Fibroblast of lung (primary cell): ENCODE data around the gene UBE2V1. TPM values are rescaled to one million over a fixed set of nuclear protein-coding genes. Genes with fewer than 3 reads are reported as not detected.

Source experiments
- DNase-seq, 2 donors: peaks; one replicate each; pipeline versions ENCODE4 v3.0.0 to v3.0.0-alpha.2; 2010; ENCODE audit warnings: low read depth in 2 of 2
- H2AFZ ChIP-seq: 2 replicates; pipeline ENCODE4 v1.5.1; 2012; ENCODE audit warnings: low read length, control low read depth, inconsistent platforms
- H3K27ac ChIP-seq: 2 replicates; pipeline ENCODE4 v1.5.1; 2011; ENCODE audit warnings: low read length, control low read depth; ENCODE audit not compliant: insufficient read depth
- H3K27me3 ChIP-seq: 2 replicates; pipeline ENCODE4 v1.5.1; 2011; ENCODE audit warnings: mild to moderate bottlenecking, low read length; ENCODE audit not compliant: control insufficient read depth, insufficient read depth
- H3K36me3 ChIP-seq: 2 replicates; pipeline ENCODE4 v1.5.1; 2011; ENCODE audit warnings: low read length; ENCODE audit not compliant: control insufficient read depth, insufficient read depth
- H3K4me1 ChIP-seq: 2 replicates; pipeline ENCODE4 v1.5.1; 2011; ENCODE audit warnings: low read length; ENCODE audit not compliant: control insufficient read depth, insufficient read depth; ENCODE audit errors: extremely low read depth
- H3K4me2 ChIP-seq: 2 replicates; pipeline ENCODE4 v1.5.1; 2011; ENCODE audit warnings: low read length, control low read depth; ENCODE audit not compliant: insufficient read depth; ENCODE audit errors: extremely low read depth
- H3K4me3 ChIP-seq, 4 experiments: fragments of 200-600 bp in 1 of 4; sonication (generic) in 1 of 4; replicated peaks in 1 of 4; 2 replicates each; pipeline ENCODE4 v1.5.1; 2011 to 2016; ENCODE audit warnings: low read length in 4 of 4, low read depth in 3 of 4, mild to moderate bottlenecking in 3 of 4, control low read depth in 2 of 4, inconsistent platforms in 1 of 4, mixed read lengths in 1 of 4; ENCODE audit not compliant: insufficient read depth in 1 of 4; ENCODE audit errors: control extremely low read depth in 1 of 4
- H3K79me2 ChIP-seq: 2 replicates; pipeline ENCODE4 v1.5.1; 2012; ENCODE audit warnings: mild to moderate bottlenecking, low read length, inconsistent platforms; ENCODE audit not compliant: control insufficient read depth, insufficient read depth
- H3K9ac ChIP-seq: 2 replicates; pipeline ENCODE4 v1.5.1; 2011; ENCODE audit warnings: mild to moderate bottlenecking, low read length, control low read depth; ENCODE audit not compliant: insufficient read depth
- H3K9me3 ChIP-seq: 2 replicates; pipeline ENCODE4 v1.5.1; 2012; ENCODE audit warnings: low read depth, low read length; ENCODE audit not compliant: control insufficient read depth, insufficient read depth
- H4K20me1 ChIP-seq: 2 replicates; pipeline ENCODE4 v1.5.1; 2011; ENCODE audit warnings: low read length; ENCODE audit not compliant: control insufficient read depth, insufficient read depth; ENCODE audit errors: extremely low read depth
- EZH2 ChIP-seq: IDR thresholded peaks from 2 replicates; pipeline ENCODE4 v1.5.1; 2012; ENCODE audit warnings: low read length, control low read depth, mild to moderate bottlenecking; ENCODE audit errors: missing control alignments
- polyA plus RNA-seq, 2 donors: library from polyadenylated mRNA; depleted of rRNA in 1 of 2; stranded (reverse) in 1 of 2; unstranded in 1 of 2; fragments of >200 nt; gene quantifications; 2 replicates each; pipeline ENCODE4 v1.2.1, GENCODE V29; 2011 to 2012; ENCODE audit warnings: missing spikeins in 1 of 2
- total RNA-seq: library from RNA; depleted of rRNA; stranded (reverse); fragments of >200 nt; gene quantifications from 2 replicates; pipeline ENCODE4 v1.2.1, GENCODE V29; 2014
- TF ChIP-seq, protein P1 (sequence below), 2 donors: IDR thresholded peaks in 1 of 2; conservative IDR thresholded peaks in 1 of 2; 1 replicate in 1 of 2; 2 replicates in 1 of 2; pipeline ENCODE4 v1.5.1; 2011 to 2012; ENCODE audit warnings: low read length in 2 of 2, control low read depth in 1 of 2, inconsistent platforms in 1 of 2, low read depth in 1 of 2, mild to moderate bottlenecking in 1 of 2

UBE2V1 gene
- total and polyA plus RNA-seq, 2 donors (not counting 1 experiment from before 2014, with no cell fraction given) = 31.7 to 193 TPM

- DNase-seq = no peak
- Histone ChIP-seq H3K4me2 (no peak overlapping the region), H3K9ac (no peak overlapping the region), H3K4me3 (no peak overlapping the region), H3K27ac (no peak overlapping the region), H3K9me3 (no peaks in the 10 kb centered on the region), H2AFZ (no peak overlapping the region), H3K27me3 (no peaks in the 10 kb centered on the region), H3K36me3 (peaks cover 4% of the 10 kb centered on the region), H3K4me1 (peaks cover 14% of the 10 kb centered on the region), H4K20me1 (no peaks in the 10 kb centered on the region), H3K79me2 (peaks cover 89% of the 10 kb centered on the region)
- no peak for TF ChIP-seq EZH2
- TF ChIP-seq, protein P1, sequence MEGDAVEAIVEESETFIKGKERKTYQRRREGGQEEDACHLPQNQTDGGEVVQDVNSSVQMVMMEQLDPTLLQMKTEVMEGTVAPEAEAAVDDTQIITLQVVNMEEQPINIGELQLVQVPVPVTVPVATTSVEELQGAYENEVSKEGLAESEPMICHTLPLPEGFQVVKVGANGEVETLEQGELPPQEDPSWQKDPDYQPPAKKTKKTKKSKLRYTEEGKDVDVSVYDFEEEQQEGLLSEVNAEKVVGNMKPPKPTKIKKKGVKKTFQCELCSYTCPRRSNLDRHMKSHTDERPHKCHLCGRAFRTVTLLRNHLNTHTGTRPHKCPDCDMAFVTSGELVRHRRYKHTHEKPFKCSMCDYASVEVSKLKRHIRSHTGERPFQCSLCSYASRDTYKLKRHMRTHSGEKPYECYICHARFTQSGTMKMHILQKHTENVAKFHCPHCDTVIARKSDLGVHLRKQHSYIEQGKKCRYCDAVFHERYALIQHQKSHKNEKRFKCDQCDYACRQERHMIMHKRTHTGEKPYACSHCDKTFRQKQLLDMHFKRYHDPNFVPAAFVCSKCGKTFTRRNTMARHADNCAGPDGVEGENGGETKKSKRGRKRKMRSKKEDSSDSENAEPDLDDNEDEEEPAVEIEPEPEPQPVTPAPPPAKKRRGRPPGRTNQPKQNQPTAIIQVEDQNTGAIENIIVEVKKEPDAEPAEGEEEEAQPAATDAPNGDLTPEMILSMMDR (conservative IDR thresholded peaks at IDR 0.05 in 1 of 2, IDR thresholded peaks at IDR 0.05 in 1 of 2; ENCODE audit: low read depth in 1 of 2, low read length in 2 of 2) = no peak
Observed at GRCh38 chr20:50099565-50099991, 13.4 kb downstream of the UBE2V1 start.

DNA sequence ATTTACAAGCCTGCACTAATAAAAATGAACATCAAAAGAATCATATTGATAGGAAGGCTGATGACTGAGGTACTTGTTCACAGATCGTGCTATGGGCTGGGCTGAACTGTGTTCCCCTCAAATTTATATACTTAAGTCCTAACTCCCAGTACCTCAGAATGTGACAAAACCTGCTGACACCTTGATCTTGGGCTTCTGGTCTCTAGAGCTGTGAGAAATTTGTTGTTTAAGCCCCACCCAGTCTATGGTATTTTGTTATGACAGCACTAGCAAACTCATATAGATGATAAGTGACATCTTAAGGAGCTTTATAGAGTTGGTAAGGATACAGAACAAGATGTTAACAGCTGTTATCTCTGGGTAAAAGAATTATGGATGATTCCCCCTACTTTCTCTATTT lies 13.8 kb downstream of the UBE2V1 start:
- Histone ChIP-seq H3K4me1 (peaks cover 14% of the 10 kb centered on the region), H2AFZ (no peak overlapping the region), H3K9ac (no peak overlapping the region), H3K36me3 (peaks cover 6% of the 10 kb centered on the region), H3K4me2 (no peak overlapping the region), H3K79me2 (peaks cover 91% of the 10 kb centered on the region), H3K27ac (no peak overlapping the region), H3K27me3 (no peaks in the 10 kb centered on the region), H3K9me3 (no peaks in the 10 kb centered on the region), H4K20me1 (no peaks in the 10 kb centered on the region), H3K4me3 (no peak overlapping the region)
- no peak for DNase-seq
- no peak for TF ChIP-seq EZH2
- TF ChIP-seq, protein P1 (conservative IDR thresholded peaks at IDR 0.05 in 1 of 2, IDR thresholded peaks at IDR 0.05 in 1 of 2; ENCODE audit: low read depth in 1 of 2, low read length in 2 of 2) = no peak

DNA sequence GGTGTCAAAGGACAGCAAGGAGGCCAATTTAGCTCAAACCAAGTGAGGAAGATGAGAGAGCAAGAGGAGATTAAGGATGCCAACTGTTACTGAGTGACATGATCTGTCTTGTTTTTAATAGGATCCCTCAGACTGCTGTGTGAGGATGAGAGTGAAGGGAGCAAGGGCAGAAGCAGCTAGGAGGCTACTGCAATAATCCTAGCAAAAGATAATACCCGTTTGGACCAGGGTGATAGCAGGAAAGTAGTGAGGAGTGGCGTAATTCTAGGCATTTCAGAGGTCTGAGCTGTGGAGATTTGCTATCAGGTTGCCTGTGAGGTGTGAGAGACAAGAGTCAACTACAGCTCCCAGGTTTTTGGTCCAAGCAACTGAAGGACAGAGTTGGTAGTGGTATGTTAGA lies 14.7 kb downstream of the UBE2V1 start:
- TF ChIP-seq, protein P1 (conservative IDR thresholded peaks at IDR 0.05 in 1 of 2, IDR thresholded peaks at IDR 0.05 in 1 of 2; ENCODE audit: low read depth in 1 of 2, low read length in 2 of 2) = no peak
- no peak for TF ChIP-seq EZH2
- Histone ChIP-seq H3K4me3 (no peak overlapping the region), H2AFZ (no peak overlapping the region), H4K20me1 (no peaks in the 10 kb centered on the region), H3K4me2 (no peak overlapping the region), H3K9me3 (no peaks in the 10 kb centered on the region), H3K27me3 (no peaks in the 10 kb centered on the region), H3K79me2 (peaks cover 89% of the 10 kb centered on the region), H3K4me1 (peaks cover 10% of the 10 kb centered on the region), H3K9ac (no peak overlapping the region), H3K36me3 (peaks cover 6% of the 10 kb centered on the region), H3K27ac (no peak overlapping the region)
- DNase-seq = no peak
